GM23338 (cell line): ENCODE data around the gene PAM. TPM values are rescaled to one million over a fixed set of nuclear protein-coding genes. Genes with fewer than 3 reads are reported as not detected.

Source experiments
- ATAC-seq: fragments of 200-7000 bp; cut with Tn5 transposase; 3 replicates; pipeline ENCODE4 v1.9.1; 2020
- DNase-seq: peaks from one replicate; pipeline ENCODE4 v3.0.0-alpha.2; 2015; ENCODE audit warnings: low spot score
- H2AFZ ChIP-seq: fragments of 200-600 bp; sonication (generic); 2 replicates; pipeline ENCODE4 v1.8.0; 2016; ENCODE audit warnings: antibody characterized with exemption, mild to moderate bottlenecking, moderate library complexity
- H3F3A ChIP-seq: fragments of 200-600 bp; sonication (generic); replicated peaks from 2 replicates; pipeline ENCODE4 v1.8.0; 2017; ENCODE audit warnings: antibody characterized with exemption, mixed run types, low read depth
- H3K27ac ChIP-seq: fragments of 200-600 bp; sonication (generic); 2 replicates; pipeline ENCODE4 v1.6.1; 2016; ENCODE audit warnings: low read depth
- H3K27me3 ChIP-seq: fragments of 200-600 bp; sonication (generic); 2 replicates; pipeline ENCODE4 v1.8.0; 2016; ENCODE audit warnings: mild to moderate bottlenecking, mixed run types, moderate library complexity; ENCODE audit not compliant: insufficient read depth
- H3K36me3 ChIP-seq: fragments of 200-600 bp; sonication (generic); 2 replicates; pipeline ENCODE4 v1.8.0; 2016; ENCODE audit warnings: mild to moderate bottlenecking; ENCODE audit not compliant: insufficient read depth
- H3K4me1 ChIP-seq: fragments of 200-600 bp; sonication (generic); 2 replicates; pipeline ENCODE4 v1.8.0; 2016; ENCODE audit warnings: mild to moderate bottlenecking, moderate library complexity; ENCODE audit not compliant: insufficient read depth
- H3K4me2 ChIP-seq: fragments of 200-600 bp; sonication (generic); 2 replicates; pipeline ENCODE4 v1.7.1; 2017; ENCODE audit warnings: mixed run types
- H3K4me3 ChIP-seq: fragments of 200-600 bp; sonication (generic); 2 replicates; pipeline ENCODE4 v1.6.1; 2016; ENCODE audit warnings: mixed run types
- H3K79me2 ChIP-seq: fragments of 200-600 bp; sonication (generic); replicated peaks from 2 replicates; pipeline ENCODE4 v1.8.0; 2017; ENCODE audit warnings: mild to moderate bottlenecking; ENCODE audit not compliant: insufficient read depth
- H3K9me2 ChIP-seq: fragments of 200-600 bp; sonication (generic); 2 replicates; pipeline ENCODE4 v1.8.0; 2017; ENCODE audit not compliant: insufficient read depth
- H4K20me1 ChIP-seq: fragments of 200-600 bp; sonication (generic); replicated peaks from 2 replicates; pipeline ENCODE4 v1.8.0; 2017; ENCODE audit warnings: mild to moderate bottlenecking; ENCODE audit not compliant: insufficient read depth
- H3K27ac Mint-ChIP-seq: 2 replicates; pipeline ENCODE4 v1.8.0; 2020; ENCODE audit warnings: inconsistent platforms, mild to moderate bottlenecking, moderate library complexity, mixed read lengths
- H3K27me3 Mint-ChIP-seq: 3 replicates; pipeline ENCODE4 v1.8.0; 2022; ENCODE audit warnings: low read depth, mild to moderate bottlenecking, moderate library complexity, mixed read lengths, inconsistent platforms; ENCODE audit not compliant: insufficient read depth, poor library complexity
- H3K36me3 Mint-ChIP-seq: 3 replicates; pipeline ENCODE4 v1.8.0; 2021; ENCODE audit warnings: low read depth, mild to moderate bottlenecking, inconsistent platforms, moderate library complexity, mixed read lengths
- H3K4me1 Mint-ChIP-seq: 3 replicates; pipeline ENCODE4 v1.8.0; 2020; ENCODE audit warnings: mild to moderate bottlenecking, inconsistent platforms, mixed read lengths
- H3K4me3 Mint-ChIP-seq: 3 replicates; pipeline ENCODE4 v1.8.0; 2021; ENCODE audit warnings: moderate library complexity, mild to moderate bottlenecking, inconsistent platforms, mixed read lengths
- H3K9me3 Mint-ChIP-seq: 3 replicates; pipeline ENCODE4 v1.8.0; 2020; ENCODE audit warnings: moderate library complexity, mild to moderate bottlenecking, inconsistent platforms, mixed read lengths
- CREB1 ChIP-seq: fragments of 250-450 bp; sonication (Bioruptor Pico); IDR thresholded peaks from 2 replicates; pipeline ENCODE4 v1.5.0; 2020; ENCODE audit warnings: low read depth, mild to moderate bottlenecking, moderate library complexity
- EZH2 ChIP-seq: fragments of 200-600 bp; sonication (generic); IDR thresholded peaks from one replicate; pipeline ENCODE4 v1.8.0; 2017; ENCODE audit warnings: antibody characterized with exemption, mild to moderate bottlenecking, low read depth; ENCODE audit not compliant: unreplicated experiment
- EZH2phosphoT487 ChIP-seq: fragments of 200-600 bp; sonication (generic); IDR thresholded peaks from one replicate; pipeline ENCODE4 v1.8.1; 2018; ENCODE audit warnings: antibody characterized with exemption; ENCODE audit not compliant: unreplicated experiment
- JUNB ChIP-seq: IDR thresholded peaks from one replicate; pipeline ENCODE4 v1.6.1; 2016; ENCODE audit warnings: antibody characterized with exemption; ENCODE audit not compliant: unreplicated experiment
- NANOG ChIP-seq: IDR thresholded peaks from 2 replicates; pipeline ENCODE4 v1.6.1; 2016; ENCODE audit warnings: antibody characterized with exemption, borderline replicate concordance
- POLR2AphosphoS5 ChIP-seq: IDR thresholded peaks from 2 replicates; pipeline ENCODE4 v1.6.1; 2016; ENCODE audit warnings: antibody characterized with exemption, low read depth
- REST ChIP-seq: IDR thresholded peaks from one replicate; pipeline ENCODE4 v1.6.1; 2018; ENCODE audit warnings: antibody characterized with exemption; ENCODE audit not compliant: unreplicated experiment
- STAT1 ChIP-seq: IDR thresholded peaks from one replicate; pipeline ENCODE4 v1.6.1; 2016; ENCODE audit warnings: antibody characterized with exemption; ENCODE audit not compliant: unreplicated experiment
- ZNF114 ChIP-seq: fragments of 250-450 bp; sonication (Bioruptor Pico); IDR thresholded peaks from 2 replicates; pipeline ENCODE4 v1.5.0; 2020; ENCODE audit warnings: mild to moderate bottlenecking, moderate library complexity
- ZNF331 ChIP-seq: fragments of 250-450 bp; sonication (Bioruptor Pico); IDR thresholded peaks from 2 replicates; pipeline ENCODE4 v1.5.0; 2020; ENCODE audit warnings: low read depth, mild to moderate bottlenecking, moderate library complexity
- polyA plus RNA-seq: library from polyadenylated mRNA; unstranded; fragments of >200 nt; fragmentation: Nextera tagmentation; extraction: Ambion mirVana; gene quantifications from 2 replicates; pipeline ENCODE4 v1.2.1, GENCODE V29; 2016
- total RNA-seq: library from RNA; depleted of rRNA; stranded (reverse); fragments of >200 nt; shearing (Covaris generic); gene quantifications from 2 replicates; pipeline ENCODE4 v1.2.3, GENCODE V29; 2014
- TF ChIP-seq, protein P1 (sequence below): fragments of 250-450 bp; sonication (Bioruptor Pico); IDR thresholded peaks from 2 replicates; pipeline ENCODE4 v1.5.0; 2020; ENCODE audit warnings: mild to moderate bottlenecking, moderate library complexity
- TF ChIP-seq, protein P2 (sequence below), 2 experiments: fragments of 200-600 bp in 1 of 2; sonication (generic) in 1 of 2; conservative IDR thresholded peaks; 2 replicates each; pipeline versions ENCODE4 v1.5.1 to v1.6.1; 2016 to 2017; ENCODE audit warnings: antibody characterized with exemption in 2 of 2, low read depth in 2 of 2, mild to moderate bottlenecking in 2 of 2, moderate library complexity in 1 of 2
- TF ChIP-seq, protein P3 (sequence below): IDR thresholded peaks from 2 replicates; pipeline ENCODE4 v1.6.1; 2016; ENCODE audit warnings: antibody characterized with exemption

The PAM gene
- total and polyA plus RNA-seq, 2 experiments from 2014 or later, result 33.9 to 79.4 TPM

DNA sequence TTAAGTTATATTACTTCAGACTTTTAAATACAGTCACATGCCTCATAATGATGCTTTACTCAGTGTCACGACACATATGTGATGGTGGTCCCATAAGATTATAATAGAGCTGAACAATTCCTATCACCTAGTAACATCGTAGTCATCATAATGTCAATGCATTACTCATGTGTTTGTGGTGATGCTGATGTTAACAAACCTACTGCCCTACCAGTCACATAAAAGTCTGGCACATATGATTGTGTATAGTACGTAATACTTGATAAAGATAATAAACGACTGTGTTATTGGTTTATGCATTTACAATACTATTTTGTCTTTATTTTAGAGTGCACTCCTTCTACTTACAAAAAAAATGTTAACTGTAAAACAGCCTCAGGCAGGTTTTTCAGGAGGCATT, 103.7 kb downstream of the PAM start:
- H3K27ac Mint-ChIP-seq, result no peak overlapping the region
- H3K9me3 Mint-ChIP-seq, result no peaks in the 10 kb centered on the region
- DNase-seq (no peak), ATAC-seq (no peak)
- no peak overlapping the region for H3K4me3 Mint-ChIP-seq
- Histone ChIP-seq H3F3A (no peaks in the 10 kb centered on the region), H3K4me1 (peaks cover 9% of the 10 kb centered on the region), H2AFZ (no peak overlapping the region), H3K9me2 (no peaks in the 10 kb centered on the region), H3K36me3 (no peaks in the 10 kb centered on the region), H3K4me2 (no peak overlapping the region), H3K27ac (no peak overlapping the region), H3K79me2 (no peaks in the 10 kb centered on the region), H4K20me1 (no peaks in the 10 kb centered on the region), H3K27me3 (no peaks in the 10 kb centered on the region), H3K4me3 (no peak overlapping the region)
- H3K27me3 Mint-ChIP-seq, result peaks cover 2% of the 10 kb centered on the region
- H3K4me1 Mint-ChIP-seq, result peaks cover 9% of the 10 kb centered on the region
- H3K36me3 Mint-ChIP-seq, result no peaks in the 10 kb centered on the region
- TF ChIP-seq, protein P1, sequence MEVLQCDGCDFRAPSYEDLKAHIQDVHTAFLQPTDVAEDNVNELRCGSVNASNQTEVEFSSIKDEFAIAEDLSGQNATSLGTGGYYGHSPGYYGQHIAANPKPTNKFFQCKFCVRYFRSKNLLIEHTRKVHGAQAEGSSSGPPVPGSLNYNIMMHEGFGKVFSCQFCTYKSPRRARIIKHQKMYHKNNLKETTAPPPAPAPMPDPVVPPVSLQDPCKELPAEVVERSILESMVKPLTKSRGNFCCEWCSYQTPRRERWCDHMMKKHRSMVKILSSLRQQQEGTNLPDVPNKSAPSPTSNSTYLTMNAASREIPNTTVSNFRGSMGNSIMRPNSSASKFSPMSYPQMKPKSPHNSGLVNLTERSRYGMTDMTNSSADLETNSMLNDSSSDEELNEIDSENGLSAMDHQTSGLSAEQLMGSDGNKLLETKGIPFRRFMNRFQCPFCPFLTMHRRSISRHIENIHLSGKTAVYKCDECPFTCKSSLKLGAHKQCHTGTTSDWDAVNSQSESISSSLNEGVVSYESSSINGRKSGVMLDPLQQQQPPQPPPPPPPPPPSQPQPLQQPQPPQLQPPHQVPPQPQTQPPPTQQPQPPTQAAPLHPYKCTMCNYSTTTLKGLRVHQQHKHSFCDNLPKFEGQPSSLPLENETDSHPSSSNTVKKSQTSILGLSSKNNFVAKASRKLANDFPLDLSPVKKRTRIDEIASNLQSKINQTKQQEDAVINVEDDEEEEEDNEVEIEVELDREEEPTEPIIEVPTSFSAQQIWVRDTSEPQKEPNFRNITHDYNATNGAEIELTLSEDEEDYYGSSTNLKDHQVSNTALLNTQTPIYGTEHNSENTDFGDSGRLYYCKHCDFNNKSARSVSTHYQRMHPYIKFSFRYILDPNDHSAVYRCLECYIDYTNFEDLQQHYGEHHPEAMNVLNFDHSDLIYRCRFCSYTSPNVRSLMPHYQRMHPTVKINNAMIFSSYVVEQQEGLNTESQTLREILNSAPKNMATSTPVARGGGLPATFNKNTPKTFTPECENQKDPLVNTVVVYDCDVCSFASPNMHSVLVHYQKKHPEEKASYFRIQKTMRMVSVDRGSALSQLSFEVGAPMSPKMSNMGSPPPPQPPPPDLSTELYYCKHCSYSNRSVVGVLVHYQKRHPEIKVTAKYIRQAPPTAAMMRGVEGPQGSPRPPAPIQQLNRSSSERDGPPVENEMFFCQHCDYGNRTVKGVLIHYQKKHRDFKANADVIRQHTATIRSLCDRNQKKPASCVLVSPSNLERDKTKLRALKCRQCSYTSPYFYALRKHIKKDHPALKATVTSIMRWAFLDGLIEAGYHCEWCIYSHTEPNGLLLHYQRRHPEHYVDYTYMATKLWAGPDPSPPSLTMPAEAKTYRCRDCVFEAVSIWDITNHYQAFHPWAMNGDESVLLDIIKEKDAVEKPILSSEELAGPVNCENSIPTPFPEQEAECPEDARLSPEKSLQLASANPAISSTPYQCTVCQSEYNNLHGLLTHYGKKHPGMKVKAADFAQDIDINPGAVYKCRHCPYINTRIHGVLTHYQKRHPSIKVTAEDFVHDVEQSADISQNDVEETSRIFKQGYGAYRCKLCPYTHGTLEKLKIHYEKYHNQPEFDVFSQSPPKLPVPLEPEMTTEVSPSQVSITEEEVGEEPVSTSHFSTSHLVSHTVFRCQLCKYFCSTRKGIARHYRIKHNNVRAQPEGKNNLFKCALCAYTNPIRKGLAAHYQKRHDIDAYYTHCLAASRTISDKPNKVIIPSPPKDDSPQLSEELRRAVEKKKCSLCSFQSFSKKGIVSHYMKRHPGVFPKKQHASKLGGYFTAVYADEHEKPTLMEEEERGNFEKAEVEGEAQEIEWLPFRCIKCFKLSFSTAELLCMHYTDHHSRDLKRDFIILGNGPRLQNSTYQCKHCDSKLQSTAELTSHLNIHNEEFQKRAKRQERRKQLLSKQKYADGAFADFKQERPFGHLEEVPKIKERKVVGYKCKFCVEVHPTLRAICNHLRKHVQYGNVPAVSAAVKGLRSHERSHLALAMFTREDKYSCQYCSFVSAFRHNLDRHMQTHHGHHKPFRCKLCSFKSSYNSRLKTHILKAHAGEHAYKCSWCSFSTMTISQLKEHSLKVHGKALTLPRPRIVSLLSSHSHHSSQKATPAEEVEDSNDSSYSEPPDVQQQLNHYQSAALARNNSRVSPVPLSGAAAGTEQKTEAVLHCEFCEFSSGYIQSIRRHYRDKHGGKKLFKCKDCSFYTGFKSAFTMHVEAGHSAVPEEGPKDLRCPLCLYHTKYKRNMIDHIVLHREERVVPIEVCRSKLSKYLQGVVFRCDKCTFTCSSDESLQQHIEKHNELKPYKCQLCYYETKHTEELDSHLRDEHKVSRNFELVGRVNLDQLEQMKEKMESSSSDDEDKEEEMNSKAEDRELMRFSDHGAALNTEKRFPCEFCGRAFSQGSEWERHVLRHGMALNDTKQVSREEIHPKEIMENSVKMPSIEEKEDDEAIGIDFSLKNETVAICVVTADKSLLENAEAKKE (CRISPR knock-in tag), result no peak
- TF ChIP-seq EZH2phosphoT487 (no peak), REST (no peak), CREB1 (CRISPR knock-in tag) (no peak), STAT1 (no peak), JUNB (no peak), ZNF114 (CRISPR knock-in tag) (no peak), EZH2 (no peak), POLR2AphosphoS5 (no peak), NANOG (no peak), ZNF331 (CRISPR knock-in tag) (no peak)
- TF ChIP-seq, protein P2, sequence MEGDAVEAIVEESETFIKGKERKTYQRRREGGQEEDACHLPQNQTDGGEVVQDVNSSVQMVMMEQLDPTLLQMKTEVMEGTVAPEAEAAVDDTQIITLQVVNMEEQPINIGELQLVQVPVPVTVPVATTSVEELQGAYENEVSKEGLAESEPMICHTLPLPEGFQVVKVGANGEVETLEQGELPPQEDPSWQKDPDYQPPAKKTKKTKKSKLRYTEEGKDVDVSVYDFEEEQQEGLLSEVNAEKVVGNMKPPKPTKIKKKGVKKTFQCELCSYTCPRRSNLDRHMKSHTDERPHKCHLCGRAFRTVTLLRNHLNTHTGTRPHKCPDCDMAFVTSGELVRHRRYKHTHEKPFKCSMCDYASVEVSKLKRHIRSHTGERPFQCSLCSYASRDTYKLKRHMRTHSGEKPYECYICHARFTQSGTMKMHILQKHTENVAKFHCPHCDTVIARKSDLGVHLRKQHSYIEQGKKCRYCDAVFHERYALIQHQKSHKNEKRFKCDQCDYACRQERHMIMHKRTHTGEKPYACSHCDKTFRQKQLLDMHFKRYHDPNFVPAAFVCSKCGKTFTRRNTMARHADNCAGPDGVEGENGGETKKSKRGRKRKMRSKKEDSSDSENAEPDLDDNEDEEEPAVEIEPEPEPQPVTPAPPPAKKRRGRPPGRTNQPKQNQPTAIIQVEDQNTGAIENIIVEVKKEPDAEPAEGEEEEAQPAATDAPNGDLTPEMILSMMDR (conservative IDR thresholded peaks at IDR 0.05; ENCODE audit: low read depth in 2 of 2), result no peak
- TF ChIP-seq, protein P3, sequence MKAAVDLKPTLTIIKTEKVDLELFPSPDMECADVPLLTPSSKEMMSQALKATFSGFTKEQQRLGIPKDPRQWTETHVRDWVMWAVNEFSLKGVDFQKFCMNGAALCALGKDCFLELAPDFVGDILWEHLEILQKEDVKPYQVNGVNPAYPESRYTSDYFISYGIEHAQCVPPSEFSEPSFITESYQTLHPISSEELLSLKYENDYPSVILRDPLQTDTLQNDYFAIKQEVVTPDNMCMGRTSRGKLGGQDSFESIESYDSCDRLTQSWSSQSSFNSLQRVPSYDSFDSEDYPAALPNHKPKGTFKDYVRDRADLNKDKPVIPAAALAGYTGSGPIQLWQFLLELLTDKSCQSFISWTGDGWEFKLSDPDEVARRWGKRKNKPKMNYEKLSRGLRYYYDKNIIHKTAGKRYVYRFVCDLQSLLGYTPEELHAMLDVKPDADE, result no peak
